RCC 7860 (cell line): Measurements from ENCODE around the gene PRLR.
"Not testable (repeated sequence)": the region's sequence is repeated elsewhere in the genome, so short reads cannot be mapped to it uniquely, and the experiment has no call there.

ENCODE experiments used
- DNase-seq: peaks from one replicate; pipeline ENCODE4 v3.0.0-alpha.2; 2015; ENCODE audit warnings: low spot score
- FAIRE-seq: peaks from 2 replicates; lab custom pipeline; 2012; peaks lifted over from hg19 to GRCh38; lab: Jason Lieb, UNC

The PRLR gene

GRCh38 chr5:35133186-35133585, 97.1 kb downstream of the PRLR start:
- no peak for DNase-seq
- FAIRE-seq, result no peak

GRCh38 chr5:35131723-35132122, 98.6 kb downstream of the PRLR start:
- DNase-seq, result no peak
- FAIRE-seq, result no peak

GRCh38 chr5:35129921-35130485, 100.3 kb downstream of the PRLR start:
- peak; percentile 98 for FAIRE-seq

GRCh38 chr5:35129276-35129675, 101.0 kb downstream of the PRLR start:
- DNase-seq, result peak; percentile 88
- peak; percentile 99 for FAIRE-seq

More at GRCh38 chr5:35129921-35130485, 100.3 kb downstream of the PRLR start:
- peak; percentile 90 for DNase-seq

- FAIRE-seq (no peak), DNase-seq (no peak)
Measured at GRCh38 chr5:35127006-35127405, 103.3 kb downstream of the PRLR start.

GRCh38 chr5:35125746-35126145, 104.5 kb downstream of the PRLR start:
- DNase-seq (no peak), FAIRE-seq (no peak)

- DNase-seq (no peak), FAIRE-seq (no peak)
Measured at GRCh38 chr5:35124932-35125331, 105.4 kb downstream of the PRLR start.

- FAIRE-seq (no peak), DNase-seq (no peak)
Measured at GRCh38 chr5:35122819-35123218, 107.5 kb downstream of the PRLR start.

GRCh38 chr5:35120715-35121114, 109.6 kb downstream of the PRLR start:
- FAIRE-seq, result no peak
- no peak for DNase-seq

GRCh38 chr5:35117967-35118366, 112.3 kb downstream of the PRLR start:
- peak; percentile 60 for FAIRE-seq
- peak; percentile 74 for DNase-seq

- FAIRE-seq (no peak), DNase-seq (no peak)
Measured at GRCh38 chr5:35115920-35116319, 114.4 kb downstream of the PRLR start.

- DNase-seq (no peak), FAIRE-seq (no peak)
Measured at GRCh38 chr5:35114698-35115097, 115.6 kb downstream of the PRLR start.

- DNase-seq, result no peak
- no peak for FAIRE-seq
Measured at GRCh38 chr5:35112300-35112699, 118.0 kb downstream of the PRLR start.

- FAIRE-seq, DNase-seq: not testable (repeated sequence)
Measured at GRCh38 chr5:35104550-35104949, 125.7 kb downstream of the PRLR start.

GRCh38 chr5:35103637-35104299, 126.5 kb downstream of the PRLR start:
- FAIRE-seq, result no peak
- DNase-seq, result no peak

- peak; percentile 26 for FAIRE-seq
- DNase-seq, result not testable (repeated sequence)
Measured at GRCh38 chr5:35101720-35102119, 128.6 kb downstream of the PRLR start.

- no peak for FAIRE-seq
- no peak for DNase-seq
Measured at GRCh38 chr5:35101016-35101415, 129.3 kb downstream of the PRLR start.

- no peak for FAIRE-seq
Measured at GRCh38 chr5:35098214-35098613, 132.1 kb downstream of the PRLR start.

GRCh38 chr5:35096932-35097331, 133.4 kb downstream of the PRLR start:
- DNase-seq, result no peak
- no peak for FAIRE-seq

More at GRCh38 chr5:35098214-35098613, 132.1 kb downstream of the PRLR start:
- DNase-seq, result no peak

GRCh38 chr5:35096216-35096615, 134.1 kb downstream of the PRLR start:
- no peak for DNase-seq
- FAIRE-seq, result no peak

GRCh38 chr5:35095366-35095765, 134.9 kb downstream of the PRLR start:
- DNase-seq, result no peak
- no peak for FAIRE-seq

GRCh38 chr5:35094948-35095347, 135.3 kb downstream of the PRLR start:
- DNase-seq, result no peak
- FAIRE-seq, result no peak

- no peak for FAIRE-seq
- DNase-seq, result no peak
Measured at GRCh38 chr5:35092703-35093102, 137.6 kb downstream of the PRLR start.
